HPDE6-E6E7 (cell line): Measurements from ENCODE around the gene XYLB.
"Not testable (repeated sequence)": the region's sequence is repeated elsewhere in the genome, so short reads cannot be mapped to it uniquely, and the experiment has no call there.

Experiments
- DNase-seq: peaks from one replicate; pipeline ENCODE4 v3.0.0; 2011; ENCODE audit warnings: missing footprints; ENCODE audit errors: extremely low spot score

XYLB gene

GRCh38 chr3:38396239-38396638, 49.7 kb downstream of the XYLB start:
- DNase-seq: no peak

GRCh38 chr3:38396861-38397260, 50.3 kb downstream of the XYLB start:
- DNase-seq: no peak

- no peak for DNase-seq
Measured at GRCh38 chr3:38397320-38397719, 50.7 kb downstream of the XYLB start.

- no peak for DNase-seq
Measured at GRCh38 chr3:38401246-38401962, 54.8 kb downstream of the XYLB start.

- DNase-seq: no peak
Measured at GRCh38 chr3:38404286-38404685, 57.7 kb downstream of the XYLB start.

GRCh38 chr3:38411591-38411990, 65.0 kb downstream of the XYLB start:
- no peak for DNase-seq

GRCh38 chr3:38420758-38421157, 74.2 kb downstream of the XYLB start:
- DNase-seq: not testable (repeated sequence)

GRCh38 chr3:38421679-38422336, 75.2 kb downstream of the XYLB start:
- DNase-seq: no peak

GRCh38 chr3:38426798-38427426, 80.3 kb downstream of the XYLB start:
- DNase-seq: not testable (repeated sequence)

- not testable (repeated sequence) for DNase-seq
Measured at GRCh38 chr3:38432871-38433658, 86.5 kb downstream of the XYLB start.

GRCh38 chr3:38433661-38434060, 87.1 kb downstream of the XYLB start:
- not testable (repeated sequence) for DNase-seq

GRCh38 chr3:38438436-38439069, 92.0 kb downstream of the XYLB start:
- DNase-seq: not testable (repeated sequence)

- DNase-seq: not testable (repeated sequence)
Measured at GRCh38 chr3:38443205-38443604, 96.6 kb downstream of the XYLB start.

- no peak for DNase-seq
Measured at GRCh38 chr3:38446085-38446686, 99.6 kb downstream of the XYLB start.

- DNase-seq: no peak
Measured at GRCh38 chr3:38446812-38447211, 100.2 kb downstream of the XYLB start.

GRCh38 chr3:38450853-38451252, 104.3 kb downstream of the XYLB start:
- DNase-seq: no peak

- DNase-seq: peak; percentile 20
Measured at GRCh38 chr3:38453075-38453912, 106.7 kb downstream of the XYLB start, which contains the start of gene ACVR2B. Gene ACVR2B, plus strand, starts transcription at chr3:38453890. Its CDS starts 433 bp downstream, at chr3:38454323.

GRCh38 chr3:38453913-38454177, 107.3 kb downstream of the XYLB start:
- no peak for DNase-seq

GRCh38 chr3:38454178-38454883, 107.7 kb downstream of the XYLB start:
- no peak for DNase-seq
